HG03571 (cell line): ENCODE data around the gene TCF7L2.

Experiments used
- ATAC-seq: cut with Tn5 transposase; IDR thresholded peaks from one replicate; pipeline ENCODE4 v1.9.1; 2021; ENCODE audit not compliant: unreplicated experiment

The TCF7L2 gene

DNA sequence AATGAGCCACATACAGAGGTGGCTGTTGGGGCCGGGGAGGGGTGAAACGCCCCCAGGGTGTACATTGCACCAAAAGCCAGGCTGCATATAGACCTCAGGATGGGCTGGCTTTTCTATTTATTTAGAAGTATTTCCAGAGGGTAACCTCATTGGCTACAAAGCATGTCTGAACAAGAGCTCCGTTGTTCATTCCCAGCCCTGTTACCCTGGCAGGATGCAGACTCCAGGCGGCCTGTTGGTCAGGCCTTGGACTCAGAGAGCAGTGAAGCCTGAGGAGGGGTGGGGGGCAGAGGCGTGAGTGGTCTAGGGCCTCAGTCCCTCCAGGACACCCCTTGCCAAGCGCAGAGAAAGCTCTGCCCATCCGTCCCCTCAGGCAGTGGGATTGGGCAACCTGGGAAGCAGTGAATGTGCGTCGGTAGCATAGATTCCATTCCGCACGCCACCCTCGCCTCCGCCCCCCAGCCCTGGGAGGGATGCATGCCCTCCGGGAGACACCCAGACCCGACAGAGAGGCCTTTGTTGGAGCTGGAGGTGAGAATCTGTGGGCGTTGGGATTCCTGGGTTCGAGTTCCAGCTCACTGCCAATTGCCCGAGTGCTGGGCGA, 41.9 kb downstream of the TCF7L2 start:
- ATAC-seq, result no peak

DNA sequence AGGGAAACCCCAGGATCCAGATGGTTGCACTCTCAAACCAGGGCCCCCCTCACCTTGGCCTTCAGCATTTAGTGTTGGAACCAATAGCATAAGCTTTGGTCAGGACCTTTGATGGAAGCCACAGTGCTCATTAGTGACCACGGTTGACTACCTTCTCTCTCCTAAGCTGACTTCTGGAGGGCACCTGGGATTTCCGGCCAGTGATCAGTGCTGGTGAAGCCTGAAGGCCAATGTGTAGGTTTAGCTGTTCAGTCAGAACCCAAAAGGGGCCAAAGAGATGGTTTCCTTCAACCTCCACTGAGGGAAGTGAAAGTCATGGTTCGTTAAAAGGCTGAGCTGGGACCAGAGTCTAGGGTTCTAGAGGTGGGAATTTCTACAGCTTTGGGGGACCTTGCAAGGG, 46.4 kb downstream of the TCF7L2 start:
- no peak for ATAC-seq

DNA sequence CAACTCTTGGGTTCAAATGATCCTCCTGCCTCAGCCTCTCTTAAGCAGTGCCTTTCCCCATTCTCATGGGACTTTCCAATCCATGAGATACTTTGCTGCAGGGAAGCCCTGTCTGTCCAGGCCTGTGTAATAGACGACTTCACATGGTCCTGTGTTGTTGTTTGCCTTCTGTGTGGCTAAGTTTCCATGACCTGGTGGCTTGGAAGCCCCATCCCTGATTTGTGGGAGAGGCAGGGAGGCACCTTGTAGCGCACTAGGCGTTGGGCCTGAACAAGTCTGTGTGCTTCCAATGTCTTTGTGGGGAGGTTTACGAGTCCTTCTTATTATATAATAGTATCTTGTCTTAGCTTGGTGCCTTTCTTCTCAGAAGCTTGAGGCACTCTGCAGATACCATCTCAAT, 49.1 kb downstream of the TCF7L2 start:
- no peak for ATAC-seq

DNA sequence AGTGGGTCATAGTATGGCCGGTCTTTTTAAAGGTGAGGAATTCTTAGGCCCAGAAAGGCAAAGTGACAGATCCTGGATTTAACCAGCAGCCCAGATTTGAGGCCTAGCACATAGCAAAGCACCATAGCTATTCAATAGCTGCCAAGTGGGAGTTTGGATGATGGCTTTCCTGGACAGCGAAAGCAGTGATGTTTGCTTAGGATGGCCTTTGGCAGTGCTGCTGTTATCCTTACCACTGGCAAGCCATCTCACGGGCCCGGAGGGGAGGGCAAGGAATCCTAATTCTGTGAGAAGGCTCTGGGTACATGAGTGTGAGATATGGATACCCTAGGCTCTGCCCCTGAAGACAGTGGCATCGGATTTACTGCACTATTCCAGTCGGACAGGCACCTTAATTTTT, 50.4 kb downstream of the TCF7L2 start:
- no peak for ATAC-seq

DNA sequence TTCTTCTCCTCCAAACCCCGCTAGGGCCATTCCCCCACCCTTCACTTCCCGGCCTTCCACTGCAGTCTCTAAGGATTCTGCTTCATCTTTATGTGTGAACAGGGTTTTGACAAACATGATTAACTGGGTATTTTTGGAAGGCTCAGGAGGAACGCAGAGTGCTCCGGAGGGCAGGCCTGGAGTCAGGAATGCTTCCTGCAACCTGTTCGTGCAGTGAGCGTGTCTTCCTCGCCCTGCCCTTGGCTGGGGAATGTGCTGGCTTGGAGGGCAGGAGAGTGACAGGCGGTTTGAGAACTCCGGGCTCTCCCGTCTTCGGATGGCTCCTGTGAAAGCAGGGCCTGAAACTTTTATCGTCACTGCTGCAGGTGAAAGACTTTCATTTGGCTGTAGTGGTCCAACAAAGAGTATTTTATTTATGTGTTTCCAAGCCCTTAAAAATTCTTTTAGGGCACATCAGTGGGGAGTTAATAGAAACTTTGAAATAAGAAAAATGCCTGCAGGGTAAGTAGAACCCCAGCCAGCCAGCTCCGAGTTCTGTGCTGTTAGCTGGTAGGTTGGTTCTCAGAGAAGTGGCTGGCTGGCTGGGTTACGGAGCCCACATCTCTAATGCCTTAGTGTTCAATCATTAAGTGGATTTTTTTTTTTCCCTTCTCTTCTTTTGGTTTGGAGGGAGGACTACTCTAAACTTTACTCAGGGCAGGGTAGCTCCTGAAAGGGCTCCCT, 51.0 kb downstream of the TCF7L2 start:
- no peak for ATAC-seq

DNA sequence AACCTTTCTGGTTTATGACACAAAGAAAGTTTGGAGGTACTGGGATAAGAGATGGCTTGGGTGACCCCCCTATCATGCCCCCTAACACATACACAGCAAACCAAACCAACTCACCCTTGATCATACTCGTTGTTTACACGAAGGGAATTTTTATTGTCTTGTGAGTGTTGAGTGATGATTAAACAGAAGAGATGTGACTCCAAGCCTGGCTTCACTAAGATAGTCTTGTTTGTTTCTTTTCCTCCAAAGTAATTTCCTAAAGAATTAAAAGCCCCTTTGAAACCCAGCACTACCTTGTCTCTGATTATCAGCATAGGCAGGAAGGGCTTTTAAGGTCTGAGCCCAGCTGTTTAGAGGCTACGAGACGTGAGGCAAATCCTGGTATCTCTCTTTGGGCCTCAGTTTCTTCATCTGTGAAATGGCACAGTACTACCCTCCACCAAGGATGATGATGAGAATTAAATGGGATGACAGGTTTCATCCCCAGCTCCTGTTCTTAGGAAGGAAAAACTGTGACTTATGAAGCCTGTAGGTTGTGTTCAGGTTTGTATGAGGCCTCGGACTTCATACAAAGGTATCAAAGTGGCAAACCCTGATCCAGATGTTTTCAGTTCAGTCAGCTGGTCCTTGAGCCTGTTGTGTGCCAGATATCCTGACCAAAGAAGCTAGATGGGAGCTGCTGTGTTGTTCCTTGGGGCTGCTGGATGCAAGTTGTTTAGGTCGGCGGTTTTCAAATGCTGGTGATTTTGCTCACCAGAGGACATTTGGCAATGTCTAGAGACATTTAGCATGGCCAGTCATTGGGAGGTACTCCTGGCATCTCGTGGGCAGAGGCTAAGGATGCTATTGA, 51.8 kb downstream of the TCF7L2 start:
- no peak for ATAC-seq

DNA sequence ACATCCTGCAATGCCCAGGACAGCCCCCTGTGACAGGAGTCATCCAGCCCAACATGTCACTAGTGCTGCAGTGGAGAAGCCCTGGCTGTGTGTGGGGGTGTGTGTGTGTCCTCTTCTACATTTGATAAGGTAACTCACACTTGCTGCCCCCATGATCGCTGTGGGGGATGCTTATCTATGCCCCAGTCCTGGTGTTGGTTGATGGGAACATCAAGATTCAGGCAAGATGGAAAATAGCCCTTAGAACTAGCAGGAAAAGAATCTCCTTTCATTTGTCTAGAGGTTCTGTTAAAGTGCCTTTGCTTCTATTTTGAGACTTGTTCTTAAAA, 52.4 kb downstream of the TCF7L2 start:
- ATAC-seq, result no peak

DNA sequence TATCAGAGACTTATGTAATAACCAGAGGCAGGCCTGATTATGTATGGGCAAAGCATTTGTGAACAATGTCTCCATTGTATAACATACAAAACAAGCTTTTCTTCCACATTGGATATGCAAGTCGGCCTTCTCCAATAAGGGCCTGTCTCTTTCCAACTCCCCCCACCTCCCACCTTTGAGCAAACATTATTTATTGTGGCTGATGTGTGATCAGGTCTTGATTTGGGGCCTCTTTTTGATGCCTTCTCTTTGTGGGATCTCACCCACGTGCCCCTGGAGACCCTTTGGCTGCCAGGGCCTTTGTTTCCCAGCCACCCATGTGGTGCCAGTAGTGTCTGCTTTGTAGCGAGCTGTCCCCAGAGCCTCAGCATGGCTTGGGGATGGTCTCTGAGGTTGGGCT, 53.0 kb downstream of the TCF7L2 start:
- ATAC-seq, result no peak

DNA sequence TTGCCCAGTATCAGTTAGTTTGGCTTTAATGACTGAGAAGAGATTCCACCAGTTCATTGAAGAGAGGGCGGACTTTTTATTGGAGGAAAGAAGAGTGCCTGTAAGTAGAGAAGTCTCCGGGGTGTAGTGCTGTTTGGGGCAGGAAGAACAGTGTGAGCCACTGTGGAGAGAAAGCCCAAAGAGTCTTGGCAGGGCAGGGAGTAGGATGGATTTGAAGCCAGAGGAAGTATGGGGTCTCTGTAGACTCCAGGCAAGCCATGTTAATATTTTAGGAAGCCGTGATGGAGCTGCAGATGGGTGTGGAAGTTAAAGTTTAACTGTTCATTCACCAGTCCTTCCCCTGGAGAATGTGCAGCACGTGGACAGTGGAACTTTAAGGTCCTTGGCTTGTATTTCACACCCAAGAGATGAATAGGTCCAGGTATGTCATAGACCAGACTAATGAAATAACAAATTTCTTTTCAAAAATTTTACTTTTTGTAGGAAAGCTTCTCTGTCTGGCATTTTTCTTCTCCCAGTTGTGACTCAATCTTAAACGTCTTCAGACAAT, 54.1 kb downstream of the TCF7L2 start:
- ATAC-seq, result no peak

DNA sequence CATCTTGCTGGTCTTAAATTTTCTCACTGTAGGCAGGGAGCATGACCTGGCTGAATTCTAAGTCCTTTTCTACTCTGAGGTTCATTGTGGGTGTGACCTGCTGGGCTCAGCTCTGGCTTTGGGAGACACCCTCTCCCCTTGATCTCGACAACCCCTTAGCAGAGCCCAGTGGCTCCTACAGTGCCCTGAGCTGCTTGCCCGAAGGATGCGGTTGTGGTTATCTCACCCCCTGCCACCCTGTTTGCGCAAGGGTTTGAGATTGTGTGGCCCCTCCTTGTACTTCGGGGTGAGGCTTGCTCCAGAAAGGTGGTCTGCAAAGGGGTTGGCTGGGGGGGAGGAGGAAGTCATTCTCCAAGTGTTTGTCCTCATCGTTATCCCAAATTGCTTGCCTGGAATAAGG, 55.3 kb downstream of the TCF7L2 start:
- no peak for ATAC-seq

DNA sequence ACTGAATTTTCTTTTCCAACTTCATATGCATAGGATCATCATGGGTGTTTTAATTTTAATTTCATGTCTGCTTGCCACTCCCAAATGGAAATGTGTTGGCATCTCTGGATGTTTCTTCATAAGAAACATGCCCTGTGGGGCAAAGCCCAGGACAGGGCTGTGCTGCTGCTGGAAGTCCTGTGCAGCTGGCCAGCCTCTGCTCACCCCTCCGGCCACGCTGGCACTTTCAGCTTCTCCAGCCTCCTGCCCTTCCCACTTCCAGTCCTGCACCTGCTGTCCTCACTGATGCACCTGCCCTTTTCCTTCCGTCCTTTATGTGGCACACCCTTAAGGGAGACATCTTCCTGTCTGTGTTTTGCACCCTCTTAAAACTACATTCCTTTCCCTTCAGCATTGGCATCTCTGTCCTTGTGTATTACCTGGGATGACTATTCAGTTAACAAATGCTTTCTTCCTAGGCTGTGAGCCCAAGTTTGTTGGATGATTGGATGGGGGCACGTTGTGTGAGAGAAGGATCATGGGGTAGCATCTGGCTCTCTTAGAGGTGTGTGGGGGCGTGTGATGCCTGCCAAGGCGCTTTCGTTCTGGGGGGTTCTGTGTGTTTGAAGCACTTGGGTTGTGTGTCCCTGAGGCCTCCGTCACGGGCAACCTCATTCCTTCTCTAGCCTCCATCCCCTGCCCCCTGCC, 56.8 kb downstream of the TCF7L2 start:
- no peak for ATAC-seq

DNA sequence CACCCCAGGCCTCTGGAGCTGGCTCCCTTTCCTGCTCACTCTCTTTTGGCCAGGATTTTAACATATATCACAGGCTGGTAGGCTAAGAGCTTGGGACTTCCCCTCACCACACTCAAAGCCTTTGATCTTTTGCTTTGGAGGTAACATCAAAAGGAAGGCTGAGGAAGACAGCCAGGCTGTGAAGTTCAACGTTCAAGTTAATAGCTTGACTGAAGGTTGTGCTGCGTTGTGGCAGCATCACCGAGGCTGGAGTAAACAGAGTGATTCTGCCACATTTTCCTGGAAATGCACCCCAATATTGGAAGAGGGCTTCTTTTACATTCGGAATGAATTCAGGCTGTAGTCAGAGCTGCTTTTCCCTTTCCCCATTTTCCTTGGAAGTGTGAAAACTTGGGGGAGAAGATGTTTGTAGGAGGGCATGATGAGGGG, 57.3 kb downstream of the TCF7L2 start:
- ATAC-seq, result no peak

DNA sequence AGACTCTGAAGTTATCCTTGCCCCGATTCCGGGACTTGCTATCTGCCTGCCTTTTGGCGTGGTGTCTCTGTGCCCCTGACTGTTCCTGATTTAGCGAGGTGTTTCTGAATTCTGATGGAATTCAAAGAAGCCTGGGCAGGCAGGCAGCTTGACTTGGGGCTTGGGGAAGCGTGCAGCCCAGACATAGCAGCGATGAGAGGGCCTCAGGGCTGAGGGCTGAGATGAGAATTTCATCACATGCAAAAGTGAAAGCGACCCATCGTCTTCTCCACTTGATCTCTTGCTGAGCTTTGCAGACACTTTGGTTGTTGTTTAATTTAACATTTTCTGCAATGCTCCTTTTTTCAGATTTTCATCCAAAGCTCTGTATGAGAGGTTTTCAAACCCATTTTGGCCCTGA, 57.8 kb downstream of the TCF7L2 start:
- no peak for ATAC-seq

DNA sequence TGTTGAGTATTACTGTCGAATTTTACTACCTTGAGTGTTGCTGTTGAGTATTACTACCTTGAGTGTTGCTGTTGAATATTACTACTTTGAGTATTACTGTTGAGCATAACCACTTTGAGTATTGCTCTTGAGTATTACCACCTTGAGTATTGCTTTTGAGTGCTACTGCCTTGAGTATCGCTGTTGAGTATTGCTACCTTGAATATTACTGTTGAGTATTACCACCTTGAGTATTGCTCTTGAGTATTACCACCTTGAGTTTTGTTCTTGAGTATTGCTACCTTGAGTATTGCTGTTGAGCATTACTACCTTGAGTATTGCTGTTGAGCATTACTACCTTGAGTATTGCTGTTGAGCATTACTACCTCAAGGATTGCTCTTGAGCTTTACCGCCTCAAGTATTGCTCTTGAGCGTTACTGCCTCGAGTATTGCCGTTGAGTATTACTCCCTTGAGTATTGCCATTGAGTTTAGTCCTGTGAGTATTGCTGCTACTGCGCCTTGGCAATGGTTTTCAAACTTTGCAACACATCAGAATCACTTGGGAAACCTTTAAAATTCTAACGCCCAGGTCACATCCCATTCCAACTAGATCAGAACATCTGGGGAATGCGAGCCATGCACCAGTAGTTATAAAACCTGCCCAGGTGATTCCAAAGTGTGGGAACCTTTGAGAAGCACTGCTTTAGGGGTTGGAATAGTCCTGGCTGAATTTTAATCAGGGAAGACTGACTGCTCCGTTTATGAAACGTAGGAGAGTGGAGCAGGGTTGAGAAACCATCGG, 61.7 kb downstream of the TCF7L2 start:
- no peak for ATAC-seq

DNA sequence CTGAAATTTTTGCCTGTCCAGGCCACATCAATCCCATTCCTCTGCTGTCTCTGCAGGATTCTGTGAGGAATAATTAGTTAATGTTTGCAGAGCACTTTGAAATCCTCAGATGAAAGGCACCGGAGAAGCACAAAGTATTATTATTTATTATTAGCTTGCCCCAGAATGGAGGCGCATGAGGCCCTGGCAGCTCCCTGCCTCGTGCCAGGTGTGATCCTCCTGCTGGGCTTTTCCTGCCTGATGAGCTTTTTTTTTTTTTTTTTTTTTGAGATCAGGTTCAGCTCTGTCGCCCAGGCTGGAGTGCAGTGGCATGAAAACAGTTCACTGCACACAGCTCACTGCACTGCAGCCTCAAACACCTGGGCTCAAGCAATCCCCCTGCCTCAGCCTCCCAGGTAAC, 65.2 kb downstream of the TCF7L2 start:
- no peak for ATAC-seq

DNA sequence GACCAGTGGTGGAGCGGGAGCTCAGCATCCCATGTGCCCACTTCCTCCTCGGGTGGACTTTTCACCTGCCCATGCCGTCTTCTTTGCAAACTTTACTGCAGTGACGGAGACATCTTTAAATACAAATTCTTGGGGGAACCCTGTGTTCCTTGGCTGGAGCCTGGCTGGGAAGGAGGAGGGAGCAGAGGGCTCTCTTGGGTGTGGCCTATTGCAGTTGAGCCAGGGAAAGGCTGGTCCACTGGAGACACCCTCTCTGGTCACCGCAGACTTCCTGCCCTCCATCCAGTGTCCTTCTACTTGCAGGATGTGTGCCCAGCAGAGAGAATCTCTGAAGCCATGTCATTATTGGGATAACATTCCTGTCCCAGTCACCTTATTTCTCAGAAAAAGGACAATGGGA, 67.3 kb downstream of the TCF7L2 start:
- no peak for ATAC-seq

DNA sequence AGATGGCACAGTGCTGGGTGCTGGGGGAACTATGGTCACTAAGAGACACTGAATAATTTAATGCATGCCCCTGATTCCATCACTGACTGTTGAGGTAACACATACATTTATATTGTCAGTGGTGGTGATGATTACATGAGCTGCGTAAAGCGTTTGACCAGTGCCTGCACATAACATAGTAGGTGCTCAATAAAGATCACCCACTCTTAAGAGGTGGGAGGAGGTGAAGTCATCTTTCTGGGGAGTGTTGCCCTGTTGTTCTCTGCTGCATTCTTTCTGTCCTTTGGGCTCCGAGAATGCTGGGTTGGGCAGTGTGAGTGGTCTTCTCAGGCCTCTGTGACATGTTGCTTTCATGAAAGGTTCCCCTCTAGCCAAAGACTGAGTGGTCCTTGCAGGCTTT, 68.0 kb downstream of the TCF7L2 start:
- no peak for ATAC-seq

DNA sequence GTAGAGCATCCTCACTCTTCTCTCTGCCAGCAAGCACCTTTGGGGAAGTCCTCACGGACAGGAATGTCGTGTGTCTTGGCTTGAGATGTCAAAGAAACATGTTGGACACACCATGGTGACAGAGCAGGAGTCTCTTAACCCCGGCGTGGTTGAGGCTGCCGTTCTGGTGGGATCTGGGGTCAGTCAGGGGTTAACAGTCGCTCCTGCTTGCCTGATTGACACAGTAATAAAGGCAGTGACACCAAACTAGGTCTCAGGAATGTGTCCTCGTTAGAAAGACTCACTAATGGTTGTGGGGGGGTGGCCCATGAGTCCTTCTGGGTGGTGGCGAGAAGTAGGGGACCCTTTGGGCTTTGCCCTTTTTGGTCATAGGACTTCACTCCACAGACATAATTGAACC, 69.0 kb downstream of the TCF7L2 start:
- no peak for ATAC-seq

DNA sequence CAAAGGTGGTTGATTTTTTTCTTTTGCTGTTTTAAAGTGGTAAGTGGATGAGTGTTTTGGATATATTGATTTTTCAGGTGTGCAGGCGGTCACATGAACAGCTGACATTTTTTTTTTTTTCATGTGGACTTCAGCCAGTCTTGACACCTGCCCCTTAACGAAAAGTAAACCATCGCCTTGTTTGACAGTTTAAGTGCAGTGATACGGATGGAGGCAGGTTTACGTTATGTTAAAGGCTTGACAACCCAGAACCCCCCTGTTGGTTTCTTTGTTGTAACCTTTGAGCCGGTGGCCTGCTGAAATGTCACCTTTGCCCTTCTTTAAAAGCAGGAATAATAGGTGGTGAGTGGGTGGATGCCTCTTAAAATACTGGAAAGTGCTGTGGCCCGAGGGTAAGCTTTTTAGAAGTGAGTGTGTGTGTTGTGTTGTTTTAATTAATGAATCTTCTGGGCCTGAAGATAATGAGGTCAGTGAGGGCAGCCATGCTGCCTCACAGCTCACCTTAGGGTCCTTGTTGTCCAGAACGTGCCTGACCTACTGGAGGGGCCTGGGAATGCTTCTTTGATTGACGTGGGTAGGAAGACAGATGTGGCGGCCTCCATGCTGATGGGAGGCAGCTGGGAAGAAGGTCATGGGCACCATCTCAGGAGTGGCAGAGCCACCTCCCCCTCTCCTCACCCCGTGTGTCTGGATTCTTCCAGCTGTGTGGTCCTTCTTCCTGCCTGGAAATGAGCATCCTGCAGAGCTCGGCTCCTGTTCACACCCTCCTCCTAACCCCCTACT, 69.8 kb downstream of the TCF7L2 start:
- ATAC-seq, result no peak

DNA sequence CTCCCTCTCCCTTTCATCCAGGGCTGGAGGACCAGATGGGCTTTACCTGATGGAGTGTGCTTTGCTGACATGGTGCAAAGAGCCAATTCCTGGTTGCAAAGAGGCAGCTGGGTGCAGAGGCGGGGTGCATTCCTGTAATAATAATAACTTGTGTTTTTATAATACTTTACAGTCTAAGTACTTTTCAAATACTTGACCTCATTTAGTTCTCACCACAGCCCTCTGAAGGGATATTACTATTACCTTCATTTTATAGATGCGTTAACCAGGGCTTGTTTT, 70.4 kb downstream of the TCF7L2 start:
- no peak for ATAC-seq
